OCI-LY3 (cell line): ENCODE data around the gene PLPPR3.

Experiments used
- H2AFZ ChIP-seq: fragments of 200-600, 300-600 bp; shearing (Covaris generic); 2 replicates; pipeline ENCODE4 v1.6.0; 2014; ENCODE audit warnings: antibody characterized with exemption, low read depth, low read length
- H3K27ac ChIP-seq: fragments of 200-600, 300-600 bp; sonication (generic); 2 replicates; pipeline ENCODE4 v1.5.1; 2014; ENCODE audit warnings: mild to moderate bottlenecking, low read length, moderate library complexity, mixed read lengths
- H3K27me3 ChIP-seq: fragments of 200-600, 300-600 bp; sonication (generic); 2 replicates; pipeline ENCODE4 v1.6.1; 2014; ENCODE audit warnings: low read depth, low read length, mixed read lengths
- H3K36me3 ChIP-seq: fragments of 200-600, 300-600 bp; sonication (generic); replicated peaks from 2 replicates; pipeline ENCODE3; 2014; ENCODE audit warnings: low read depth, low read length, mixed read lengths
- H3K4me1 ChIP-seq: fragments of 300-600, 200-600 bp; sonication (generic); 2 replicates; pipeline ENCODE4 v1.6.1; 2014; ENCODE audit warnings: low read length, mixed read lengths
- H3K4me2 ChIP-seq: fragments of 200-600, 300-600 bp; sonication (generic); 2 replicates; pipeline ENCODE4 v1.6.1; 2014; ENCODE audit warnings: low read length, mixed read lengths
- H3K4me3 ChIP-seq: fragments of 300-600, 200-600 bp; sonication (generic); 2 replicates; pipeline ENCODE4 v1.5.1; 2014; ENCODE audit warnings: antibody characterized with exemption, mild to moderate bottlenecking, low read length, moderate library complexity
- H3K79me2 ChIP-seq: fragments of 300-600, 200-600 bp; shearing (Covaris generic); 2 replicates; pipeline ENCODE4 v1.6.1; 2014; ENCODE audit warnings: mild to moderate bottlenecking, low read length, mixed read lengths
- H3K9ac ChIP-seq: fragments of 300-600, 200-600 bp; shearing (Covaris generic); 2 replicates; pipeline ENCODE4 v1.6.0; 2014; ENCODE audit warnings: mild to moderate bottlenecking, low read length, moderate library complexity
- H3K9me3 ChIP-seq: fragments of 200-600, 300-600 bp; shearing (Covaris generic); 2 replicates; pipeline ENCODE4 v1.6.1; 2014; ENCODE audit warnings: low read length, mixed read lengths; ENCODE audit not compliant: insufficient read depth
- H4K20me1 ChIP-seq: fragments of 200-600, 300-600 bp; sonication (generic); 2 replicates; pipeline ENCODE4 v1.6.1; 2016; ENCODE audit warnings: low read length, mixed read lengths; ENCODE audit not compliant: insufficient read depth
- EZH2phosphoT487 ChIP-seq: fragments of 200-600 bp; shearing (Covaris generic); IDR thresholded peaks from 2 replicates; pipeline ENCODE4 v1.6.1; 2018; ENCODE audit warnings: antibody characterized with exemption, mixed run types, low read depth
- TF ChIP-seq, protein P1 (sequence below): fragments of 200-600, 300-600 bp; sonication (generic); IDR thresholded peaks from 2 replicates; pipeline ENCODE4 v1.5.1; 2014; ENCODE audit warnings: antibody characterized with exemption, low read length, low read depth

The PLPPR3 gene

GRCh38 chr19:791567-792305 is 30.0 kb downstream of the PLPPR3 start:
- Histone ChIP-seq H4K20me1 (no peaks in the 10 kb centered on the region), H3K27ac (no peak overlapping the region), H3K4me3 (no peak overlapping the region), H3K4me1 (no peaks in the 10 kb centered on the region; the same call in 1 of the 2 replicates), H2AFZ (no peak overlapping the region), H3K36me3 (no peaks in the 10 kb centered on the region), H3K79me2 (no peaks in the 10 kb centered on the region), H3K9me3 (no peaks in the 10 kb centered on the region), H3K27me3 (no peaks in the 10 kb centered on the region), H3K4me2 (no peak overlapping the region), H3K9ac (no peak overlapping the region)
- TF ChIP-seq, protein P1, sequence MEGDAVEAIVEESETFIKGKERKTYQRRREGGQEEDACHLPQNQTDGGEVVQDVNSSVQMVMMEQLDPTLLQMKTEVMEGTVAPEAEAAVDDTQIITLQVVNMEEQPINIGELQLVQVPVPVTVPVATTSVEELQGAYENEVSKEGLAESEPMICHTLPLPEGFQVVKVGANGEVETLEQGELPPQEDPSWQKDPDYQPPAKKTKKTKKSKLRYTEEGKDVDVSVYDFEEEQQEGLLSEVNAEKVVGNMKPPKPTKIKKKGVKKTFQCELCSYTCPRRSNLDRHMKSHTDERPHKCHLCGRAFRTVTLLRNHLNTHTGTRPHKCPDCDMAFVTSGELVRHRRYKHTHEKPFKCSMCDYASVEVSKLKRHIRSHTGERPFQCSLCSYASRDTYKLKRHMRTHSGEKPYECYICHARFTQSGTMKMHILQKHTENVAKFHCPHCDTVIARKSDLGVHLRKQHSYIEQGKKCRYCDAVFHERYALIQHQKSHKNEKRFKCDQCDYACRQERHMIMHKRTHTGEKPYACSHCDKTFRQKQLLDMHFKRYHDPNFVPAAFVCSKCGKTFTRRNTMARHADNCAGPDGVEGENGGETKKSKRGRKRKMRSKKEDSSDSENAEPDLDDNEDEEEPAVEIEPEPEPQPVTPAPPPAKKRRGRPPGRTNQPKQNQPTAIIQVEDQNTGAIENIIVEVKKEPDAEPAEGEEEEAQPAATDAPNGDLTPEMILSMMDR, result no peak
- no peak for TF ChIP-seq EZH2phosphoT487

- Histone ChIP-seq H3K27me3 (no peaks in the 10 kb centered on the region), H3K4me1 (no peaks in the 10 kb centered on the region; the same call in 1 of the 2 replicates), H2AFZ (no peak overlapping the region), H3K79me2 (no peaks in the 10 kb centered on the region), H4K20me1 (no peaks in the 10 kb centered on the region), H3K9me3 (no peaks in the 10 kb centered on the region), H3K4me3 (no peak overlapping the region), H3K4me2 (no peak overlapping the region), H3K9ac (no peak overlapping the region), H3K36me3 (no peaks in the 10 kb centered on the region), H3K27ac (no peak overlapping the region)
- no peak for TF ChIP-seq EZH2phosphoT487
- TF ChIP-seq, protein P1, result no peak
These were observed 30.7 kb downstream of the PLPPR3 start for GRCh38 chr19:791007-791566.

DNA sequence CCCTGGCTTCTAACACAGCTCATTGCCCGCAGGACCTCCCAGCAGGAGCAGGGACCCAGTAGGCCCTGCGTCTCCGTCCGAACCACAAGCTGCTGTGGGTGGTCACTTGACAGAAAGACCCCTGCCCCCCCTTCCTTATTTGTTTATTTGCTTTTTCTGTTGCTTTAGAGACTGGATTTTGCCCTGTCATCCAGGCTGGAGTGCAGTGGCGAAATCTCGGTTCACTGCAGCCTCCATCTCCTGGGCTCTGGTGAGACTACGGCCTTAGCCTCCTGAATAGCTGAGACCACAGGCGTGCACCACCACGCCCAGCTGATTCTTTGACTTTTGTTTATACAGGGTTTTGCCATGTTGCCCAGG is 32.1 kb downstream of the PLPPR3 start:
- Histone ChIP-seq H3K4me3 (no peak overlapping the region), H3K27ac (no peak overlapping the region), H3K36me3 (no peaks in the 10 kb centered on the region), H4K20me1 (no peaks in the 10 kb centered on the region), H3K27me3 (no peaks in the 10 kb centered on the region), H3K9me3 (no peaks in the 10 kb centered on the region), H3K9ac (no peak overlapping the region), H3K79me2 (no peaks in the 10 kb centered on the region), H3K4me1 (no peaks in the 10 kb centered on the region), H2AFZ (no peak overlapping the region), H3K4me2 (no peak overlapping the region)
- TF ChIP-seq, protein P1, result no peak
- TF ChIP-seq EZH2phosphoT487, result no peak

DNA sequence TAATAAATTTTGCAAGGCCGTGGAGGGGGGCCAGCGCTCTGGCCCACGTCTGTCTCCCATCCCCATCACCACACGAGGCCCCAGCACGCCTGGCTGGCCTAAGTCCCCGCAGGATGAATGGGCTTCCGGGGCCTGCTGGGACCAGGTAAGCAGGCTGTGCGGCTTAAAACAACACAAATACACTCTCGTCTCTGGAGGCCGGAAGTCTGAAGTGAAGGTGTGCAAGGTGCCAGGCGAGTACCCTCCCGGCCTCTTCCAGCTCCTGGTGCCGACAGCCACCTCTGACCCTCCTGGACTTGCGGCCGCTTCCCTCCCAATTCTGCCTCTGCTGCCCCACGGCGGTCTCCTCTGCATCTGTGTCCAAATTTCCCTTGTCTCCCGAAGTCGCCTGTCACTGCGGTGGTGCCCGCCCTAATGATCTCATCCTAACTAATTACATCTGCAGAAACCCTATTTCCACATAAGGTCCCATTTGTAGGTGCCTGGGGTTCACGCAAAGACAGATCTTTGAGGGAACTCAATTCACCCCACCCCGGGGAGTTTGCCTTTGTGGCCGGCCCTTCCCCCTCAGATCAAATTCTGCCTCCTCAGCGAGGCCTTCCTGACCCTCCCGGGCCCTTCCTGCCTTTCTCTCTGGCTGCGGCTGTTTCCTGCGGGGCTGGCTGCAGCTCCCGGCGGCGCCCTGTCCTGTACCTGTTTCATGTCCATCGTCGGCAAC is 32.6 kb downstream of the PLPPR3 start:
- H3K36me3 ChIP-seq, result no peaks in the 10 kb centered on the region
- H3K27me3 ChIP-seq, result no peaks in the 10 kb centered on the region
- H4K20me1 ChIP-seq, result no peaks in the 10 kb centered on the region
- H3K4me3 ChIP-seq, result no peak overlapping the region
- no peak overlapping the region for H3K4me2 ChIP-seq
- no peak overlapping the region for H2AFZ ChIP-seq
- H3K79me2 ChIP-seq, result no peaks in the 10 kb centered on the region
- no peaks in the 10 kb centered on the region for H3K9me3 ChIP-seq
- H3K27ac ChIP-seq, result no peak overlapping the region
- TF ChIP-seq, protein P1, result no peak
- TF ChIP-seq EZH2phosphoT487, result no peak
- no peak overlapping the region for H3K9ac ChIP-seq
- no peaks in the 10 kb centered on the region for H3K4me1 ChIP-seq
